Retinal pigment epithelial cell (primary cell): ENCODE measurements around the gene KRT79.

Experiments
- DNase-seq: peaks from one replicate; pipeline ENCODE4 v3.0.0-alpha.2; 2010; ENCODE audit warnings: low read depth
- H3K4me3 ChIP-seq: 2 replicates; pipeline ENCODE4 v1.5.1; 2011; ENCODE audit warnings: mild to moderate bottlenecking, low read length, control low read depth, moderate library complexity
- CTCF ChIP-seq: conservative IDR thresholded peaks from 2 replicates; pipeline ENCODE4 v1.5.1; 2011; ENCODE audit warnings: low read depth, low read length, control low read depth, inconsistent platforms

The KRT79 gene

GRCh38 chr12:52847335-52848102 lies 13.4 kb upstream of the KRT79 start:
- DNase-seq, result no peak
- H3K4me3 ChIP-seq, result no peak overlapping the region
- no peak for TF ChIP-seq CTCF

GRCh38 chr12:52846356-52846970 lies 12.4 kb upstream of the KRT79 start:
- no peak for TF ChIP-seq CTCF

GRCh38 chr12:52845946-52846345 lies 11.8 kb upstream of the KRT79 start:
- TF ChIP-seq CTCF, result no peak
- H3K4me3 ChIP-seq, result no peak overlapping the region

More at GRCh38 chr12:52846356-52846970, 12.4 kb upstream of the KRT79 start:
- H3K4me3 ChIP-seq, result no peak overlapping the region
- no peak for DNase-seq

GRCh38 chr12:52844386-52844785 lies 10.3 kb upstream of the KRT79 start:
- no peak overlapping the region for H3K4me3 ChIP-seq
- no peak for TF ChIP-seq CTCF
- DNase-seq, result no peak

More at GRCh38 chr12:52845946-52846345, 11.8 kb upstream of the KRT79 start:
- DNase-seq, result no peak

- DNase-seq, result no peak
- TF ChIP-seq CTCF, result no peak
- no peak overlapping the region for H3K4me3 ChIP-seq
These were observed 5.5 kb upstream of the KRT79 start for GRCh38 chr12:52839436-52840105.

GRCh38 chr12:52838609-52839435 lies 4.7 kb upstream of the KRT79 start:
- DNase-seq, result no peak

More at GRCh38 chr12:52838609-52839435, 4.7 kb upstream of the KRT79 start:
- TF ChIP-seq CTCF, result no peak
- no peak overlapping the region for H3K4me3 ChIP-seq
